ENCODE data around the gene IRF9. TPM values are rescaled to one million over a fixed set of nuclear protein-coding genes. Genes with fewer than 3 reads are reported as not detected.

The IRF9 gene
- total RNA-seq, 1 experiment from 2014 or later, result 27.6 TPM

DNA sequence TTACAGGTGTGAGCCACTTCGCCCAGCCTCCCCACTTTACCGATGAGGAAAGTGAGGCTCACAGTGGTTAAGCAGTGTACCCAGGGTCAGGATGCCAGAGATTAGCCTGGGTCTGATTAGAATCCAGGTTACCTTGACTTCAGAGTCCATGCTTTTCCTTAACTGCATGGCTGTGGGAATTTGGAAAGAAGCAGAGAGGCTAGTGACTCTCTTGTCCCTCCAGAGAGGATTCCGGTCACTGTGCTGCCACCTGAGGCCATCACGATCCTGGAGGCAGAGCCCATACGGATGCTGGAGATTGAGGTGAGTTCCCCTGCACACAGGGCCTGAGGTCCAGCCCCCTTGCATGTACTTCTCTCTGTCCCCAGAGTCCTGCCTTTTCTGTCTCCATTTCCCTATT lies 15.5 kb downstream of the IRF9 start:
- no peak overlapping the region for H2BK120ac ChIP-seq (ENCODE audit: low read depth, low read length, poor library complexity, severe bottlenecking)

More for the DNA sequence above, 15.5 kb downstream of the IRF9 start:
- H4K91ac ChIP-seq (ENCODE audit: insufficient read length, low read depth, low read length), result no peak overlapping the region
- no peaks in the 10 kb centered on the region for H3K79me1 ChIP-seq (ENCODE audit: insufficient read depth, low read depth, low read length, poor library complexity, severe bottlenecking)
- H4K20me1 ChIP-seq (ENCODE audit: control insufficient read depth, insufficient read depth, insufficient read length), result no peaks in the 10 kb centered on the region
- no peak overlapping the region for H2AK5ac ChIP-seq (ENCODE audit: insufficient read length, low read length)
- H3T11ph ChIP-seq (ENCODE audit: low read length), result no peak overlapping the region
- Mint-ChIP-seq H3K4me3 (no peak overlapping the region), H3K4me1 (peaks cover 2 to 10% of the 10 kb centered on the region in 2 experiments; a peak in 3 of 4 replicates), H3K27ac (peak overlapping the region in 1 of 3 experiments; percentile 32; a peak in 1 of 7 replicates), H3K27me3 (ENCODE audit: low read depth) (no peaks in the 10 kb centered on the region; the same call in 1 of the 2 replicates), H3K9me3 (no peaks in the 10 kb centered on the region; a peak in 1 of 5 replicates), H3K36me3 (ENCODE audit: insufficient read depth in 1 of 3, low read depth in 3 of 3) (peaks cover 22 to 60% (median 49%) of the 10 kb centered on the region in 3 experiments)
- no peak overlapping the region for H3K9ac ChIP-seq (ENCODE audit: extremely low read depth, insufficient read length, low read length)
- no peaks in the 10 kb centered on the region for H3K4me1 ChIP-seq (ENCODE audit: insufficient read depth, low read length)
- no peak overlapping the region for H3K18ac ChIP-seq (ENCODE audit: insufficient read length, low read depth, low read length)
- H3K27me3 ChIP-seq (ENCODE audit: insufficient read depth, low read length), result no peaks in the 10 kb centered on the region
- H3K56ac ChIP-seq (ENCODE audit: insufficient read length, low read depth, low read length), result no peak overlapping the region
- no peak overlapping the region for H3K4me2 ChIP-seq (ENCODE audit: insufficient read depth, insufficient read length, low read length)
- no peak overlapping the region for H3K14ac ChIP-seq (ENCODE audit: insufficient read depth, low read length)
- no peak for TF ChIP-seq CTCF (conservative IDR thresholded peaks at IDR 0.05)
- no peak overlapping the region for H3K23ac ChIP-seq (ENCODE audit: insufficient read length, low read depth, low read length)
- no peaks in the 10 kb centered on the region for H3K79me2 ChIP-seq (ENCODE audit: insufficient read depth, low read length)
- no peak overlapping the region for H3K27ac ChIP-seq (ENCODE audit: insufficient read length, low read depth, low read length)
- no CpG with 5 or more reads among the region's 5 CpGs for WGBS (ENCODE audit: extremely low coverage, insufficient read length, low lambda C conversion rate)
- no peaks in the 10 kb centered on the region for H3K9me3 ChIP-seq (ENCODE audit: control insufficient read depth, low read depth, low read length)
- no peak overlapping the region for H2BK5ac ChIP-seq (ENCODE audit: insufficient read length, low read length)
- H2BK15ac ChIP-seq (ENCODE audit: low read depth, low read length), result no peak overlapping the region
- no peak overlapping the region for H4K8ac ChIP-seq (replicated peaks; ENCODE audit: insufficient read length, low read depth, low read length)
- H3K23me2 ChIP-seq (ENCODE audit: insufficient read length, low read depth, low read length, poor library complexity, severe bottlenecking), result peaks cover 10% of the 10 kb centered on the region
- no peak overlapping the region for H4K5ac ChIP-seq (ENCODE audit: insufficient read length, low read depth, low read length)
- no peak overlapping the region for H3K4ac ChIP-seq (ENCODE audit: low read depth, low read length)
- no peak for DNase-seq
- H2AFZ ChIP-seq (ENCODE audit: low read length), result no peak overlapping the region
- no peak overlapping the region for H2BK20ac ChIP-seq (ENCODE audit: low read depth, low read length, poor library complexity, severe bottlenecking)
- no peak overlapping the region for H2BK12ac ChIP-seq (ENCODE audit: insufficient read length, low read depth, low read length)

Data from H9 (cell line).